ENCODE data around the gene SAMMSON. TPM values are rescaled to one million over a fixed set of nuclear protein-coding genes. Genes with fewer than 3 reads are reported as not detected.

The SAMMSON gene
- total and polyA plus RNA-seq, 2 donors (not counting 1 experiment from before 2014, with no cell fraction given) = under 0.01 TPM; not detected in 1

DNA sequence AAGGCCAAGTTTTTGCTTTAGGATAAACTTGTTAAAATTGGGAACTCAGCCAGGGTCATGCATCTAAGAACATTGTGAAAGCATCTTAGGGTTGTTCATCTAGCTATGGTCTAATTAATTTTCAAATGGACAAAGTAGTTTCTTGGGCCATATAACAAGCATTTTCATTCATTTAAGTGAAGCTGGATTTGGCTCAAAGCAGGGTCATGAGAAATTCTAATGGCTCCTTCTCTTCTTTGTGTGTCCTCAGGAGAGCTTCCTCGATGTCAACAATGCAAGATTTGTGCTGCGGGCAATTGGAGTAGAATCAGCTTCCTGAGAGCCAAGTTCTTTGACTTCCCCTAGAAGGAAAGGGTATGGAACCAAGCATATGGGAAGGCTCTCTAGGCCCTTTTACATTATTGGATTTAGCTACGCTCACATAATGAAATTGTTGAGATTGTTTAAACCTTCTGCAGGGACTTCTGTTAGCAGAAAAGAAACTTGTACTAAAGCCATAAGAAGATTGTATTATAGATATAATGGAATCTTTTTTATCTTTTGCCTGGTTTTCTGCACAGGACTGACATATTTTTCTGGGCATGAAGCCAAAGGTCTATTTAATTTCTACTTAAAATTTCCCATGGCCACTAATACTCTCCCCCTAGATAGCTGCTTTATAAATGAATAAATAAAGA, 1.8 kb upstream of the SAMMSON start:
- Histone ChIP-seq H3K9ac (ENCODE audit: insufficient read depth, low read length) (no peak overlapping the region), H3K9me3 (ENCODE audit: control insufficient read depth, insufficient read depth, low read depth, low read length) (no peaks in the 10 kb centered on the region), H4K20me1 (ENCODE audit: control insufficient read depth, extremely low read depth, insufficient read depth, low read length) (no peaks in the 10 kb centered on the region), H3K4me2 (ENCODE audit: extremely low read depth, insufficient read depth, low read length) (no peak overlapping the region), H3K79me2 (ENCODE audit: control insufficient read depth, insufficient read depth, low read length) (no peaks in the 10 kb centered on the region), H3K4me3 (replicated peaks in 1 of 4; ENCODE audit: control extremely low read depth in 1 of 4, insufficient read depth in 1 of 4, low read depth in 3 of 4, low read length in 4 of 4) (no peak overlapping the region), H3K27me3 (ENCODE audit: control insufficient read depth, insufficient read depth, low read length) (no peaks in the 10 kb centered on the region), H3K36me3 (ENCODE audit: control insufficient read depth, insufficient read depth, low read length) (no peaks in the 10 kb centered on the region), H3K27ac (ENCODE audit: insufficient read depth, low read length) (no peak overlapping the region), H3K4me1 (ENCODE audit: control insufficient read depth, extremely low read depth, insufficient read depth, low read length) (no peaks in the 10 kb centered on the region), H2AFZ (ENCODE audit: low read length) (no peak overlapping the region)
- TF ChIP-seq, protein P1, sequence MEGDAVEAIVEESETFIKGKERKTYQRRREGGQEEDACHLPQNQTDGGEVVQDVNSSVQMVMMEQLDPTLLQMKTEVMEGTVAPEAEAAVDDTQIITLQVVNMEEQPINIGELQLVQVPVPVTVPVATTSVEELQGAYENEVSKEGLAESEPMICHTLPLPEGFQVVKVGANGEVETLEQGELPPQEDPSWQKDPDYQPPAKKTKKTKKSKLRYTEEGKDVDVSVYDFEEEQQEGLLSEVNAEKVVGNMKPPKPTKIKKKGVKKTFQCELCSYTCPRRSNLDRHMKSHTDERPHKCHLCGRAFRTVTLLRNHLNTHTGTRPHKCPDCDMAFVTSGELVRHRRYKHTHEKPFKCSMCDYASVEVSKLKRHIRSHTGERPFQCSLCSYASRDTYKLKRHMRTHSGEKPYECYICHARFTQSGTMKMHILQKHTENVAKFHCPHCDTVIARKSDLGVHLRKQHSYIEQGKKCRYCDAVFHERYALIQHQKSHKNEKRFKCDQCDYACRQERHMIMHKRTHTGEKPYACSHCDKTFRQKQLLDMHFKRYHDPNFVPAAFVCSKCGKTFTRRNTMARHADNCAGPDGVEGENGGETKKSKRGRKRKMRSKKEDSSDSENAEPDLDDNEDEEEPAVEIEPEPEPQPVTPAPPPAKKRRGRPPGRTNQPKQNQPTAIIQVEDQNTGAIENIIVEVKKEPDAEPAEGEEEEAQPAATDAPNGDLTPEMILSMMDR (conservative IDR thresholded peaks at IDR 0.05 in 1 of 2, IDR thresholded peaks at IDR 0.05 in 1 of 2; ENCODE audit: low read depth in 1 of 2, low read length in 2 of 2) = no peak
- no peak for TF ChIP-seq EZH2 (IDR thresholded peaks at IDR 0.05; ENCODE audit: low read length, missing control alignments)
- DNase-seq (ENCODE audit: low read depth in 2 of 2) = peak in 1 of 2 donors; percentile 75

DNA sequence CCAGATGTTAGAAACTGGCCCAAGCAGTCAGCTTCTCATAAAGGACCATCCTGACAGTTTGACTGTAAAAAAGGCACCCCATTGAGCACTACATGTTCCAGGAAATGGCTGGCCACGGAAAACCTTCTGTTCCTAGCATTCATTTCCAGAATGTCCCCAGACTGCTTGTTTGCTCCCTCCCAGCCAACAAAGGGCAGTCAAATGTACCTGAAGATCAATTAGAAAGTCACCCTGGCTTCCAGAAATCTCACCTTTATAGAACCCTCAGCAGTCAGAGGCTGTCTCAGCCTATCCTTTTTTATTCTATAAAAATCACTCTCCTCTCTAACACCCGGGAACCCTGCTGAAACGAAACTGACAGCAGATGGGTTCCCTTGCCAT, 784 bp upstream of the SAMMSON start:
- Histone ChIP-seq H3K27me3 (ENCODE audit: control insufficient read depth, insufficient read depth, low read length) (no peaks in the 10 kb centered on the region), H3K4me1 (ENCODE audit: control insufficient read depth, extremely low read depth, insufficient read depth, low read length) (no peaks in the 10 kb centered on the region), H2AFZ (ENCODE audit: low read length) (peak overlapping the region; percentile 19), H3K4me3 (replicated peaks in 1 of 4; ENCODE audit: control extremely low read depth in 1 of 4, insufficient read depth in 1 of 4, low read depth in 3 of 4, low read length in 4 of 4) (peak overlapping the region in 3 of 4 experiments; percentile 14 to 28 (median 23)), H3K27ac (ENCODE audit: insufficient read depth, low read length) (no peak overlapping the region), H3K9me3 (ENCODE audit: control insufficient read depth, insufficient read depth, low read depth, low read length) (no peaks in the 10 kb centered on the region), H3K4me2 (ENCODE audit: extremely low read depth, insufficient read depth, low read length) (peak overlapping the region; percentile 7), H3K79me2 (ENCODE audit: control insufficient read depth, insufficient read depth, low read length) (no peaks in the 10 kb centered on the region), H3K9ac (ENCODE audit: insufficient read depth, low read length) (no peak overlapping the region), H4K20me1 (ENCODE audit: control insufficient read depth, extremely low read depth, insufficient read depth, low read length) (no peaks in the 10 kb centered on the region), H3K36me3 (ENCODE audit: control insufficient read depth, insufficient read depth, low read length) (no peaks in the 10 kb centered on the region)
- TF ChIP-seq, protein P1 (conservative IDR thresholded peaks at IDR 0.05 in 1 of 2, IDR thresholded peaks at IDR 0.05 in 1 of 2; ENCODE audit: low read depth in 1 of 2, low read length in 2 of 2) = no peak
- TF ChIP-seq EZH2 (IDR thresholded peaks at IDR 0.05; ENCODE audit: low read length, missing control alignments) = no peak
- DNase-seq (ENCODE audit: low read depth in 2 of 2) = no peak

DNA sequence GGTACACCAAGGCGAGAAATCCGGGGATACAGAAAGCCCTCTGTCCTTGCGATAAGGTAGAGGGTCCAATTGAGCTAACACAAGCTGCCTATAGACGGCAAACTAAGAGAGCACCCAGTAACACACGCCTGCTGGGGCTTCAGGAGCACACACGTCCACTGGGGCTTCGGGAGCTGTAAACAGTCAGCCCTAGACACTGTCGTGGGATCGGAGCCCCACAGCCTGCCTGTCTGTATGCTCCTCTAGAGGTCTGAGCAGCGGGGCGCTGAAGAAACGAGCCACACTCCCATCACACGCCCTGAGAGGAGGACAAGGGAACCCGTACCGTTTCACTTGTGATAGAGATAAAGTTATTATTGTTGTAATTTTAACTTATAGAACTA, 486 bp downstream of the SAMMSON start:
- no peaks in the 10 kb centered on the region for H3K4me1 ChIP-seq (ENCODE audit: control insufficient read depth, extremely low read depth, insufficient read depth, low read length)
- no peaks in the 10 kb centered on the region for H4K20me1 ChIP-seq (ENCODE audit: control insufficient read depth, extremely low read depth, insufficient read depth, low read length)
- peak overlapping the region; percentile 24 for H2AFZ ChIP-seq (ENCODE audit: low read length)
- no peak overlapping the region for H3K27ac ChIP-seq (ENCODE audit: insufficient read depth, low read length)
- TF ChIP-seq, protein P1 (conservative IDR thresholded peaks at IDR 0.05 in 1 of 2, IDR thresholded peaks at IDR 0.05 in 1 of 2; ENCODE audit: low read depth in 1 of 2, low read length in 2 of 2) = no peak
- no peaks in the 10 kb centered on the region for H3K9me3 ChIP-seq (ENCODE audit: control insufficient read depth, insufficient read depth, low read depth, low read length)
- H3K27me3 ChIP-seq (ENCODE audit: control insufficient read depth, insufficient read depth, low read length) = no peaks in the 10 kb centered on the region
- no peak overlapping the region for H3K9ac ChIP-seq (ENCODE audit: insufficient read depth, low read length)
- no peaks in the 10 kb centered on the region for H3K79me2 ChIP-seq (ENCODE audit: control insufficient read depth, insufficient read depth, low read length)
- H3K4me3 ChIP-seq (replicated peaks in 1 of 4; ENCODE audit: control extremely low read depth in 1 of 4, insufficient read depth in 1 of 4, low read depth in 3 of 4, low read length in 4 of 4) = no peak overlapping the region
- H3K4me2 ChIP-seq (ENCODE audit: extremely low read depth, insufficient read depth, low read length) = no peak overlapping the region
- no peaks in the 10 kb centered on the region for H3K36me3 ChIP-seq (ENCODE audit: control insufficient read depth, insufficient read depth, low read length)
- DNase-seq (ENCODE audit: low read depth in 2 of 2) = no peak

Data from fibroblast of lung (primary cell).